Measurements from ENCODE around the gene RFTN1.
A peak's percentile ranks its signal among the peaks of the same experiment; 100 is the strongest.
"Not testable (repeated sequence)": the region's sequence is repeated elsewhere in the genome, so short reads cannot be mapped to it uniquely, and the experiment has no call there.

RFTN1 gene

DNA sequence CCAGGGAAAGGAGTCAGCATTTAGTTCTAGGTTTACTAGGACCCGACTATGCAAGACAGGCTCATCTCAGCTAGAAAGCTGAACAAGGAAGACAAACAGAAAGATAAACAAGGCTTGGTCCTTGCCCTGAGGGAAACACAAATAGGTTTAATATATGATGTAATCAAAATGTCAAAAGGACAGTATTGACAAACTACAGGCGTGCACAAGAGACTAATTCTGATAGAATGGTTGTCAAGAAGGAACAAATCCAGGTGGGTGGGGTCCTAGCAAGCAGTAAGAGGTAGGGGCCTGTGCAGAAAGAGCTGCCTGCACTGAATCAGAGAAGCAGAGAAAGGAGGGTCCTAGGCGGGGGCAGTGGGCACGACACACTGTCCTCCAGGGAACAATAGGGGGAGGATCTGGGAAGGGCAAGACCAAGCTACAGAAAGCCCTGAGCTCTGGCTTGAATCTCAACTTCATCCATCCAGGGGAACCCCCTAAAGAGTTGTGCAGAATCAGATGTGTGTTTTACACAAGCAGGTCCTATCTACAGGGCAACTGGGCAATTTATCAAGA, 23.4 kb downstream of the RFTN1 start:
- Mint-ChIP-seq H3K4me3 (no peak overlapping the region), H3K4me1 (ENCODE audit: low read depth) (peaks cover 51% of the 10 kb centered on the region)

DNA sequence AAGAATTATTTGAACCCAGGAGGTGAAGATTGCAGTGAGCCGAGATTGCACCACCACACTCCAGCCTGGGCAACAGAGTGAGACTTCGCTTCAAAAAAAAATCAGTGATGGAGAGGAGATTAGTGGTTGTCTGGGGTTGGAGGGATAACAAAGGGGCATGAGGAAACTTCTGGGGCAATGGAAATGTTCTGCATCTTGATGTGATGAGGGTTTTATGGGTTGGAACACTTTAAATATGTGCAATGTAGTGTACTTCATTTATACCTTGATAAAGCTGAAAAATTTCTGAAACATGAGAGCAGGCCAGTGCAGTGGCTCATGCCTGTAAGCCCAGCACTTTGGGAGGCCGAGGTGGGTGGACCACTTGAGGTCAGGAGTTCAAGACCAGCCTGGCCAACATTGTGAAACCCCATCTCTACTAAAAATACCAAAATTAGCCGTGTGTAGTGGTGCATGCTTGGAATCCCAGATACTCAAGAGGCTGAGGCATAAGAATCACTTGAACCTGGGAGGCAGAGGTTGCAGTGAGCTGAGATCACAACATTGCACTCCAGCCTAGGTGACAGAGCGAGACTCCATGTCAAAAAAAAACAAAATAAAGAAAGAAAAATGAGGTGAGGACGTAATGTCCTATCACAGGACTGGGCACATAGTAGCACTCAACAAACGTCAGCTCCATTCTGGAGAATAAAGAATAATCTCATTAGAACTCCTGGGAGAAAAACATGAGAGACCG, 24.0 kb downstream of the RFTN1 start:
- not testable (repeated sequence) for H3K9me3 Mint-ChIP-seq

More for the DNA sequence above, 23.4 kb downstream of the RFTN1 start:
- no peak overlapping the region for H3K27ac Mint-ChIP-seq
- DNase-seq = no peak
- no peaks in the 10 kb centered on the region for H3K9me3 Mint-ChIP-seq
- H3K36me3 Mint-ChIP-seq (ENCODE audit: low read depth) = peaks cover 94% of the 10 kb centered on the region
- H3K27me3 Mint-ChIP-seq = no peaks in the 10 kb centered on the region

DNA sequence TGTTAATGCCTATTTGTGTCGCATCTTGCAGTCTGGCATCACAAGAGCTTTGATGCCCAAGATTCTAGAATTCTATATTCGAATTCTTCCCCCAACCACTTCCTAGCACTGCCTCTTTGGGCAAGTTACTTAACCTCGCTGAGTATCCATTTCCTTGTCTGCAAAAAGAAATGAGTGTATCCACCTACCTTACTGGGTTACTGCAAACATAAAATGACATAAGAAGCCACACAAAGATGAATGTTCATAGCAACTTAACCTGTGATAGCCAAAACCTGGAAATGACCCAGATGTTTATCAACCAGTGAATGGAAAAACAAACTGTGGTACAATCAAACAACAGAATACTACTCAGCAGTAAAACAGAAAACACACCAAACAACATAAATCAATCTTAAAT, 24.9 kb downstream of the RFTN1 start:
- Mint-ChIP-seq H3K4me1 (ENCODE audit: low read depth) (peaks cover 52% of the 10 kb centered on the region), H3K4me3 (no peak overlapping the region), H3K9me3 (no peaks in the 10 kb centered on the region), H3K27ac (no peak overlapping the region), H3K27me3 (no peaks in the 10 kb centered on the region), H3K36me3 (ENCODE audit: low read depth) (peaks cover 96% of the 10 kb centered on the region)
- DNase-seq = no peak

More for the DNA sequence above, 24.0 kb downstream of the RFTN1 start:
- not testable (repeated sequence) for H3K4me3 Mint-ChIP-seq, DNase-seq, H3K27ac Mint-ChIP-seq, H3K27me3 Mint-ChIP-seq
- H3K36me3 Mint-ChIP-seq (ENCODE audit: low read depth) = peaks cover 97% of the 10 kb centered on the region
- peaks cover 50% of the 10 kb centered on the region for H3K4me1 Mint-ChIP-seq (ENCODE audit: low read depth)

DNA sequence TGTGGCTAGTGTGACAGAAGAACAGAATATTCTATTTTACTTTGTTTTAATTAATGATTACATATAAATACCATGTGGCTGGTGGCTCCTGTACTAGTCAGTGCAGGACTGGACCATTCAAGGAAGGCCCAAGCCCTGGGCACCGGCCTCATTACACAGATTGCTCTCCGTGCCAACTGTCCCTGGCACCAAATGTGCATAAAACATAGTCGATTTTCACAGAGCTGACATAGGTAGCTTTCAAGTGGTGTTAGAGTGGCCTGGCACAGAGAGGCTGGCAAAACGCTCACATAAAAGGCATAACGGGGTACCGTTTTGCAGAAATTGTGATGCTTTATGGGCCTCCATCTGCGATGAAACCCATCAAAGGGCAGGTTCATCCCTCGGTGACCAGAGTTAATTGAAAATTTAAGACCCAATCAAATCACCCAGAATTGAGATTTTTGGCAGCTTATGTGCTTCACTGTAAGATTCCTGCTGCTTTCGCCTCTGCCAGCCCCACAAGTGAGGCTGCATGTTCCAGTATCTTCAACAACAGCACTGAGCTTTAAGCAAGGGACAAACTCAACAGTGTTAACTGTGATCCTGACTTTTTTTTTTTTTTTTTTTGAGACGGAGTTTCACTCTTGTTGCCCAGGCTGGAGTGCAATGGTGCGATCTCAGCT, 25.9 kb downstream of the RFTN1 start:
- no peak for DNase-seq
- H3K4me3 Mint-ChIP-seq = no peak overlapping the region
- H3K36me3 Mint-ChIP-seq (ENCODE audit: low read depth) = peaks cover 96% of the 10 kb centered on the region
- no peak overlapping the region for H3K27ac Mint-ChIP-seq
- peaks cover 60% of the 10 kb centered on the region for H3K4me1 Mint-ChIP-seq (ENCODE audit: low read depth)
- no peaks in the 10 kb centered on the region for H3K27me3 Mint-ChIP-seq
- H3K9me3 Mint-ChIP-seq = no peaks in the 10 kb centered on the region

DNA sequence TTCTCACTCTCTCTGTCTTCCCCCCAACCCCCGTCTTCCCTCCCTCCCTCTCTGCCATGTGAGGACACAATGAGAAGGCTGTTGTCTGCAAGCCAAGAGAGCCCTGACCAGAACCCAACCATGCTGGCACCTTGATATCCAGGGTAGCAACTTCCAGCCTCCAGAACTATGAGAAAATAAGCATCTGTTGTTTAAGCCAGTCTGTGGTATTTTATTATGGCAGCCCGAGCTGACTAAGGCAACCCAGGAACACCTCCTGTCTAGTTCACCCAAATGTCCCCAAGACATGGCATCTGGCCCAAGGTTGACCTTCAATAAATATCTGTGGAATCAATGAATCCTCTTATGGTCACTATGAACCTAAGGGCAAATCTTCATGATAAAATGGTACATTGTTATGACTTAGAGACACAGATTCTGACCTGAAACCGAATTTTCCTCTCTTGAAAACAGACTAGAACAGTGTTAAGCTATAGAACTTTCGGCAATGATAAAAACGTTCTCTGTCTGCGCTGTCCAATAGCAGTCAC, 26.5 kb downstream of the RFTN1 start:
- Mint-ChIP-seq H3K27ac (peak overlapping the region; percentile 57), H3K4me1 (ENCODE audit: low read depth) (peaks cover 64% of the 10 kb centered on the region)

DNA sequence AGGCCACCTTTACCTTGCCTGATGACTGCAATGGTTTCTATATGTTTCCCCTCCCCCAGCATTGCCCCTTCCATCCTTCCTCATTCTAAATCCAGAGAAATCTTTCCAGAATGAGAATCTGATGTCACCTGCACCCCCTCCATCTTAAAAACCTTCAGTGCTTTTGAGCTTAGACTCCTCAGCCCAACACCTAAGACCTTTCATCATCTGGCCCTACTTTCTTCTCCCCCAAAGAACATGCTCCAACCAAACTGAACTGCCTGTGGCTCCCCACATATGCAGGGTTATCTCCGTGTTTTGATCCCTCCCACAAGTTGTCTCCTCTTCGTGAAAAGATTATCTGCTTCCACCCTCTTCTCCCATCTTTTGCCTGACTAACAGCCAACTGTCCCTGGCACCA, 27.3 kb downstream of the RFTN1 start:
- no peak for DNase-seq
- Mint-ChIP-seq H3K4me1 (ENCODE audit: low read depth) (peaks cover 66% of the 10 kb centered on the region), H3K4me3 (no peak overlapping the region), H3K27ac (peak overlapping the region; percentile 8), H3K36me3 (ENCODE audit: low read depth) (peaks cover 96% of the 10 kb centered on the region), H3K27me3 (no peaks in the 10 kb centered on the region), H3K9me3 (no peaks in the 10 kb centered on the region)

More for the DNA sequence above, 26.5 kb downstream of the RFTN1 start:
- Mint-ChIP-seq H3K9me3 (no peaks in the 10 kb centered on the region), H3K4me3 (no peak overlapping the region), H3K27me3 (no peaks in the 10 kb centered on the region), H3K36me3 (ENCODE audit: low read depth) (peaks cover 96% of the 10 kb centered on the region)
- no peak for DNase-seq

DNA sequence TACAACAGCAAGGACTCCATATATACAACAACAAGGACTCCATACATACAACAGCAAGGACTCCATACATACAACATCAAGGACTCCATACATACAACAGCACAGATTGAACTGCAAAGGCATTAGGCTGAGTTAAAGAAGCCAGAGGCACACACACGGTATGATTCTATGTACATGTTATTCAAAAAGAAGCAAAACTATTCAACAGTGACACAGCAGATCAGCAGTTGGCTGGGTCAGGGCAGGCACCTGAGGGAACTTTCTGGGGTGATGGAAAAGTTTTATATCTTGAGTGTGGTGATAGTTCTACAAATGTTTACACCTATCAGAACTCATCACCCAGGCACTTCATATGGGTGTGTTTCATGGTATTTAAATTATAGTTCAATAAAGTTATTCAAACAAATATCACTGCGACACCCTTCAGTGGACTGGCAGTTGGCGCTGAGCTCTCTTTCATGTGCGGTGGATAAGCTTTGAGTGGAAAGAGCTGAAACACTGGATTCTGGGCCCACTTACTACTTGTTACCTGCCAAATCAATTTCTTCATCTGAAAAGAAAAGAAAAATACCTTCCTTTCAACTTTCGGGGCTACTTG, 28.0 kb downstream of the RFTN1 start:
- no peaks in the 10 kb centered on the region for H3K27me3 Mint-ChIP-seq
- H3K27ac Mint-ChIP-seq = peak overlapping the region; percentile 8
- no peak for DNase-seq
- H3K4me3 Mint-ChIP-seq = no peak overlapping the region
- H3K4me1 Mint-ChIP-seq (ENCODE audit: low read depth) = peaks cover 72% of the 10 kb centered on the region
- no peaks in the 10 kb centered on the region for H3K9me3 Mint-ChIP-seq
- peaks cover 95% of the 10 kb centered on the region for H3K36me3 Mint-ChIP-seq (ENCODE audit: low read depth)

DNA sequence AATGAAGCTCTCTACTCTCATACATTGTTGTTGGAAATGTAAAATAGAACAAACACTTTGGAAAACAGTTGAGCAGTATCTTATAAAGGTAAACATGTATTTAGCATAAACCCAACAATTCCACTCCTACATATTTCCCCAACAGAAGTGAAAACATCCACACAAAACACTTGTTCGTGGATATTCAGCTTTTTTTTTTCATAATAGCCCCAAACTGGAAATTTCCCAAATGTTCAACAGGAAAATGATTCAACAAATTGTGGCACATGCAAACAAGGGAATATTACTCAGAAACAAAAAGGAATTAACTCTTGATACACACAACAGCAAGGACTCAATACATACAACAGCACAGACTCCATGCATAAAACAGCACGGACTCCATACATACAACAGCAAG, 28.5 kb downstream of the RFTN1 start:
- Mint-ChIP-seq H3K27ac (peak overlapping the region; percentile 8), H3K4me1 (ENCODE audit: low read depth) (peaks cover 76% of the 10 kb centered on the region), H3K9me3 (no peaks in the 10 kb centered on the region), H3K27me3 (no peaks in the 10 kb centered on the region), H3K36me3 (ENCODE audit: low read depth) (peaks cover 95% of the 10 kb centered on the region), H3K4me3 (no peak overlapping the region)
- no peak for DNase-seq

DNA sequence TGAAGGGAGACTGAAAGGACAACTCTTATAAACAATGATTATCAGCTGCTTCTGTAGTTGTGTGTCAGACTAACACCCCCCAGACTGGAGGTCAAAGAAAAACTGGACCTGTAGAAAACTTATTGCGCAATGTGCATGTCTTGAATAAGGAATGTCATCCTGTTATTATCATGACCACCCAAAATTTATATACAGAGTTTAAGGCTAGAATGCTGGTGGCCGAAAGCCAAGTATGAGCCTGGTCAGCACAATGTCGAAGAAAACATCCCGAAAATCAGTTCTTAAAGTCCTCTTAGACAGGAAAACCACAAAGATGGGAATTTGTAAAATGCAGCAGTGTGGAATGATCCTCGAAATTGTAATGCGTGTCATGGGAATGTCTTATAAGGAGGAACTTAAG, 29.3 kb downstream of the RFTN1 start:
- Mint-ChIP-seq H3K27me3 (no peaks in the 10 kb centered on the region), H3K4me1 (ENCODE audit: low read depth) (peaks cover 80% of the 10 kb centered on the region), H3K27ac (peak overlapping the region; percentile 13), H3K9me3 (no peaks in the 10 kb centered on the region), H3K4me3 (no peak overlapping the region), H3K36me3 (ENCODE audit: low read depth) (peaks cover 95% of the 10 kb centered on the region)
- DNase-seq = no peak

DNA sequence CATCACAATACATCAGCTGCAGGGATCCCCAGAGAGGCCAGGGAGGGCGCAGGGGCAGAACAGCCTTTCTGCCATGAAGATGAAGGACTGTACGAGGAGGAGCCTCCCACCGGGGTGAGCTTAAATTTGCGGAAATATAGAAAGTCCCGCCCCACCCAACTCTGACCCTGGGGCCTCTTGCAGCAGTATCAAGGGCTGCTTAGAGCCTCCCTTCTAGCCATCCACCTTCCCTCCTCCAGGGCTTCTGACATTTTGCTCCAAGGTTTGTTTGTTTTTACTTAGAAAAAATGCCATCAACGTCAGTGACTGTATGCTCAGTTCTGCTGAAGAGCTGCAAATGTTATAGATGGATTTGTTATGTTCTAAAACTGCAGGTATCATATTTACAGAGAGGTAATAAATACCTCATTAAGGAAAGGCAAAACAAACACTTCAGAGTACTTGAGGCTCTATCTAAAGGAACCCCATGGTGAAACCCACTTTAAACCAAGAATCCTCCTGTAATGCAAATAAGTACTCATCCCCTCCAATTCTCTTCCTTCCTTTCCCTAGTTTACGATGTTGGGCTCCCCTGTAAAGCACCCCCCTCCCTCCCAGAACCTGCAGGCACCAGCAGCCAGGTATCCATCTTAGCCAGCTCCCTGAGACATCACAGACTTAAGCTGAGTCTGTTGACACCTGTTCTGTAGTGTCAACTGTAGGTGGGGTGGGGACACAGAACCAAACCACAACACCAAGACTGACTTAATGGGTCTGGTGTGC, 30.5 kb downstream of the RFTN1 start:
- H3K27ac Mint-ChIP-seq = peak overlapping the region; percentile 84
- no peak for DNase-seq
- H3K27me3 Mint-ChIP-seq = no peaks in the 10 kb centered on the region
- peaks cover 95% of the 10 kb centered on the region for H3K36me3 Mint-ChIP-seq (ENCODE audit: low read depth)
- no peaks in the 10 kb centered on the region for H3K9me3 Mint-ChIP-seq
- peak overlapping the region; percentile 4 for H3K4me3 Mint-ChIP-seq
- peaks cover 85% of the 10 kb centered on the region for H3K4me1 Mint-ChIP-seq (ENCODE audit: low read depth)

DNA sequence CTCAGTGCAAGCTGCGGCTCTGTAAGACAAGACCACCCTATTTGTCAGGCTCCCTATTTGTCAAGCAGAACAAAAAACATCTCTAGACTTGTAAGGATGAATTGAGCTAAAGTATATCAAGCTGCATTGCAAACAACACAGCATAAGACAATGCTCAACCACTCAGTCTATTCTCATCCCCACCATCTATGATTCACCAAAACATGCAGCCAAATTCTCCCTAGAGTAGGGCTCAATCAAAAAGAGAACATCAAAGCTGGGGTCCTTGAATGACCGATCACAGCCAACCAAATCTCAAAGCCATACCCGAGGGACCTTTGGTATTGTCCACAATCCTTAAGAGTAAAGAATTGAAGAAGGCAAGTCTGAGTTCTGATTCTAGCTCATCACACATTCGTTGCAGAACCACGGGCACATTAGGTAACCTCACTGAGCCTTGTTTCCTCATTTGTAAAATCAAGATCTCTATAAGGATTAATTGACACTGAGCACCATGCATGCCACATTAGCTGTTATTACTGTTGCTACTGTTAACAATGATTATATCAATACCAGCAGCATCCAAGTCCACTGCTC, 31.2 kb downstream of the RFTN1 start:
- Mint-ChIP-seq H3K27ac (peak overlapping the region; percentile 84), H3K9me3 (no peaks in the 10 kb centered on the region), H3K27me3 (no peaks in the 10 kb centered on the region), H3K4me3 (peak overlapping the region; percentile 37), H3K36me3 (ENCODE audit: low read depth) (peaks cover 95% of the 10 kb centered on the region), H3K4me1 (ENCODE audit: low read depth) (peaks cover 92% of the 10 kb centered on the region)
- DNase-seq = no peak

DNA sequence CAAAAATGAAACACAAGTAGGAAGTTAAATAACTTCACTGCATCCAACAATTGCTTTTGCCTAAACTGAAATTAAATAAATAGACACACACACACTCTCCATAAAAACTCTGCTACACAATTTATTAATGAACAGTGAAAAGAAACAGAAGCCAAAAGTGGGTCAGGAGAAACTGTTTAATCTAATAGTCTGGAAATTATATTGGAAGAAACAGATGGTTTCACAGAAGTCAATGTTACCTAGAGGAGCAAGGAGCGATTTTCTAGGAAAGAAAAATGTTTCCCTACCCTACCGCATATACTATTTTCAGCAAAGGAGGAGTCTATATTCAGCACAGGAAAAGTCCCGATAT, 32.0 kb downstream of the RFTN1 start:
- Mint-ChIP-seq H3K27me3 (no peaks in the 10 kb centered on the region), H3K4me3 (peak overlapping the region; percentile 37), H3K9me3 (no peaks in the 10 kb centered on the region), H3K4me1 (ENCODE audit: low read depth) (peaks cover 93% of the 10 kb centered on the region), H3K36me3 (ENCODE audit: low read depth) (peaks cover 95% of the 10 kb centered on the region), H3K27ac (peak overlapping the region; percentile 84)
- no peak for DNase-seq

DNA sequence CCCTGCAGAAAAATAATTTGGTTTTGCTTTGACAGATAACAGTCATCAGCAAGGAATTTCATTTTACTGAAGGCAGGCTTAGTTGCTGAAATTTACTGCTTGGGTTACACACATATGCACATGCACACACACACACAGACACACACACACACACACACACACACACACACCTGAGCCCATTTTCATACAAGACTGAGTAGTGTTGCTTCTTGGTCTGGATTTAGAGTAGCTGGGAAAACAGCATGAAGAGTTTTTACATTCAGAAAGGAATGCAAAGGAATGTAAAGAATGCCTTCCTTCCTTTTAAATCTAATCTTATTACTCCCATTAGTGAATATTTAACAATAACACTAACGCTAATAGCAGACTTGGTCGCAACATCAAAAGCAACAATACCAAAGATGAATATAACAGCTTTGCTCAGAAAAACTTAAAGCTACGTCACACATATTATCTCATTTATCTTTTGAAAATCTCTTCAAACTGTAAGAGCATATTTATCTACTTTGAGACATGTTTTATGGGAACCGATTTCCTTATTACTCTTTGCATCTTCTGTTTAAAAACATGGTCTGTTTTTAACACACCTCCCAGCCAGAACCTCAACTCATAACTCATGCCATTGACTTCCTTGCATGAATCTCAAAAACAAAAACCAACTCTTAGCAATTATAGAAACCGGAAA, 32.5 kb downstream of the RFTN1 start:
- Mint-ChIP-seq H3K36me3 (ENCODE audit: low read depth) (peaks cover 95% of the 10 kb centered on the region), H3K9me3 (no peaks in the 10 kb centered on the region), H3K27ac (peak overlapping the region; percentile 84), H3K4me3 (peak overlapping the region; percentile 37), H3K27me3 (no peaks in the 10 kb centered on the region), H3K4me1 (ENCODE audit: low read depth) (peaks cover 93% of the 10 kb centered on the region)
- no peak for DNase-seq

All from activated T-cell treated with anti-CD3 and anti-CD28 coated beads, Interleukin-2, amount 50 U/mL, for 24 hours (primary cell).